Karpas-422 (cell line): Measurements from ENCODE around the gene ATOH8. TPM values are rescaled to one million over a fixed set of nuclear protein-coding genes. Genes with fewer than 3 reads are reported as not detected.

Experiments
- DNase-seq: peaks from one replicate; pipeline ENCODE4 v3.0.0-alpha.2; 2015
- H2AFZ ChIP-seq: fragments of 200-600 bp; sonication (generic); 2 replicates; pipeline ENCODE4 v1.6.1; 2014; ENCODE audit warnings: antibody characterized with exemption, low read length, mixed read lengths
- H3K27ac ChIP-seq: fragments of 200-600 bp; sonication (generic); 2 replicates; pipeline ENCODE4 v1.5.1; 2014; ENCODE audit warnings: mild to moderate bottlenecking, low read length, moderate library complexity
- H3K27me3 ChIP-seq: fragments of 200-600 bp; sonication (generic); 2 replicates; pipeline ENCODE4 v1.6.1; 2014; ENCODE audit warnings: low read length, mixed read lengths
- H3K36me3 ChIP-seq: fragments of 200-600 bp; sonication (generic); 2 replicates; pipeline ENCODE4 v1.6.1; 2014; ENCODE audit warnings: low read length, mixed read lengths; ENCODE audit not compliant: insufficient read depth
- H3K4me1 ChIP-seq: fragments of 200-600 bp; sonication (generic); 2 replicates; pipeline ENCODE4 v1.6.1; 2014; ENCODE audit warnings: mild to moderate bottlenecking, low read length, mixed read lengths
- H3K4me2 ChIP-seq: fragments of 200-600 bp; sonication (generic); 2 replicates; pipeline ENCODE4 v1.6.1; 2014; ENCODE audit warnings: low read length, low read depth, mild to moderate bottlenecking; ENCODE audit not compliant: poor library complexity, severe bottlenecking
- H3K4me3 ChIP-seq: fragments of 200-600 bp; sonication (generic); 2 replicates; pipeline ENCODE4 v1.5.1; 2014; ENCODE audit warnings: mild to moderate bottlenecking, antibody characterized with exemption, low read length, mixed read lengths
- H3K79me2 ChIP-seq: fragments of 200-600 bp; sonication (generic); 2 replicates; pipeline ENCODE4 v1.6.1; 2014; ENCODE audit warnings: mild to moderate bottlenecking, low read length, mixed read lengths
- H3K9ac ChIP-seq: fragments of 200-600 bp; sonication (generic); 2 replicates; pipeline ENCODE4 v1.6.0; 2014; ENCODE audit warnings: low read length
- H3K9me2 ChIP-seq: fragments of 200-600 bp; sonication (generic), shearing (Covaris generic); replicated peaks from 2 replicates; pipeline ENCODE4 v1.6.0; 2014; ENCODE audit warnings: mild to moderate bottlenecking, low read length, moderate library complexity; ENCODE audit not compliant: insufficient read depth
- H3K9me3 ChIP-seq: fragments of 300-700, 200-600 bp; sonication (generic); 2 replicates; pipeline ENCODE4 v1.6.1; 2014; ENCODE audit warnings: low read length, mixed read lengths
- H4K20me1 ChIP-seq: fragments of 200-600 bp; sonication (generic); 2 replicates; pipeline ENCODE4 v1.6.1; 2014; ENCODE audit warnings: mild to moderate bottlenecking, antibody characterized with exemption, low read length, low read depth; ENCODE audit not compliant: insufficient read depth
- total RNA-seq: library from RNA; depleted of rRNA; stranded (reverse); fragments of >200 nt; shearing (Covaris generic); gene quantifications from 2 replicates; pipeline ENCODE4 v1.2.3, GENCODE V29; 2014; ENCODE audit warnings: low replicate concordance

ATOH8 gene
- total RNA-seq, 1 experiment from 2014 or later: not detected

DNA sequence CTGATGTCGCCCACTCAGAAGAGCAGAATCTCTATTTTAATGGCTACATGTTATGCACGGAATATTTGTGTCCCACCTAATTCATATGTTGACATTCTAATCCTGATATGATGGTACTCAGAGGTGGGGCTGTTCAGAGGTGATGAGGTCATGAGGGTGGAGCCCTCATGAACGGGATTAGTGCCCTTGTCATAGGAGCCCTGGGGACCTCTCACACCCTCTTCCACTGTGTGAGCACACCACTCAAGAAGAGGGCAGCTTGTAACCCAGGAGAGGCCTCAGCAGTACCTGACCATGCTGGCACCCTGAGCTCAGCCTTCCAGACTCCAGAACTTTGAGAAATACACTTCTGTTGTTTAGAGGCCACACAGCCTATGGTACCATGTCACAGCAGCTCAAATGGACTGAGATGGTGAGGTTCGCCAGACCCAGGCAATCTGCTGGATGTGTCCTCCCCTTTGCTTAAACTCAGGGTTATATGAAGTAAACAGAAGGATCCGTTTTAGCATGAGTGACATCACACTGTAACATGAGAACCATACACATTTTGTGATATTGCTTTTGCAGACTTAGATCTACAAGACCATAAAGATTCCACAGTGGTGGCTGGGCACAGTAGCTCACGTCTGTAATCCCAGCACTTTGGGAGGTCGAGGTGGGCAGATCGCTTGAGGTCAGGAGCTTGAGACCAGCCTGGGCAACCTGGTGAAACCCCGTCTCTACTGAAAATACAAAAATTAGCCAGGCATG, 48.7 kb downstream of the ATOH8 start:
- Histone ChIP-seq H4K20me1 (no peaks in the 10 kb centered on the region), H3K9me3 (no peaks in the 10 kb centered on the region; the same call in 1 of the 2 replicates), H3K9ac (no peak overlapping the region), H3K79me2 (no peaks in the 10 kb centered on the region), H2AFZ (no peak overlapping the region), H3K27ac (no peak overlapping the region), H3K27me3 (no peaks in the 10 kb centered on the region), H3K36me3 (no peaks in the 10 kb centered on the region), H3K9me2 (no peaks in the 10 kb centered on the region), H3K4me1 (no peaks in the 10 kb centered on the region), H3K4me2 (no peak overlapping the region), H3K4me3 (no peak overlapping the region)
- no peak for DNase-seq

- Histone ChIP-seq H3K9ac (no peak overlapping the region), H2AFZ (no peak overlapping the region), H3K4me3 (no peak overlapping the region), H3K27me3 (no peaks in the 10 kb centered on the region), H3K9me2 (no peaks in the 10 kb centered on the region), H3K4me2 (no peak overlapping the region), H3K79me2 (no peaks in the 10 kb centered on the region), H3K9me3 (no peaks in the 10 kb centered on the region; the same call in 1 of the 2 replicates), H3K4me1 (no peaks in the 10 kb centered on the region), H3K27ac (no peak overlapping the region), H4K20me1 (no peaks in the 10 kb centered on the region), H3K36me3 (no peaks in the 10 kb centered on the region)
- DNase-seq: no peak
Measured at GRCh38 chr2:85803704-85804425, 50.1 kb downstream of the ATOH8 start.

DNA sequence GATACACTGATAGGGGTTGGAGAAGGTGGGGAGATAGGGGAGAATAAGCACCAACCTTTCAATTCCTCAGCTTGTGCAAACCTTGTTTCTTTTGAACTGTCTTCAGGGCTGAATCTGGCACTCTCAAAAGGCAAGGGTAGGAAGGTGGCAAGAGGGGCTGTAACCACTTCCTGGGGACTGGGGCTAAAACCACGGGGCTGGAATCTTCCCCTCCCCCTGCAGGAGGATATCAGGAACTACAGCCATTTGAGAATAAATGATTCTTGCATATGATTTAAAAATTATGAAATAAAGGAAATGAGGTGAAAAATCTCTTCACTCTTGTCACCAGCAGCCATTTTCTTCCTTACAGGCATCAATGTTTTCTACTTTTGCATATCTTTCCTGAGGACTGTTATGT, 50.8 kb downstream of the ATOH8 start:
- H2AFZ ChIP-seq: no peak overlapping the region
- no peaks in the 10 kb centered on the region for H3K36me3 ChIP-seq
- H3K27ac ChIP-seq: no peak overlapping the region
- no peaks in the 10 kb centered on the region for H3K79me2 ChIP-seq
- H3K9me2 ChIP-seq: no peaks in the 10 kb centered on the region
- no peaks in the 10 kb centered on the region for H3K4me1 ChIP-seq
- H3K27me3 ChIP-seq: no peaks in the 10 kb centered on the region
- H3K4me3 ChIP-seq: no peak overlapping the region
- no peak overlapping the region for H3K4me2 ChIP-seq
- peak; percentile 73 for DNase-seq
- H3K9me3 ChIP-seq: no peaks in the 10 kb centered on the region; the same call in 1 of the 2 replicates
- H3K9ac ChIP-seq: no peak overlapping the region
- H4K20me1 ChIP-seq: no peaks in the 10 kb centered on the region

DNA sequence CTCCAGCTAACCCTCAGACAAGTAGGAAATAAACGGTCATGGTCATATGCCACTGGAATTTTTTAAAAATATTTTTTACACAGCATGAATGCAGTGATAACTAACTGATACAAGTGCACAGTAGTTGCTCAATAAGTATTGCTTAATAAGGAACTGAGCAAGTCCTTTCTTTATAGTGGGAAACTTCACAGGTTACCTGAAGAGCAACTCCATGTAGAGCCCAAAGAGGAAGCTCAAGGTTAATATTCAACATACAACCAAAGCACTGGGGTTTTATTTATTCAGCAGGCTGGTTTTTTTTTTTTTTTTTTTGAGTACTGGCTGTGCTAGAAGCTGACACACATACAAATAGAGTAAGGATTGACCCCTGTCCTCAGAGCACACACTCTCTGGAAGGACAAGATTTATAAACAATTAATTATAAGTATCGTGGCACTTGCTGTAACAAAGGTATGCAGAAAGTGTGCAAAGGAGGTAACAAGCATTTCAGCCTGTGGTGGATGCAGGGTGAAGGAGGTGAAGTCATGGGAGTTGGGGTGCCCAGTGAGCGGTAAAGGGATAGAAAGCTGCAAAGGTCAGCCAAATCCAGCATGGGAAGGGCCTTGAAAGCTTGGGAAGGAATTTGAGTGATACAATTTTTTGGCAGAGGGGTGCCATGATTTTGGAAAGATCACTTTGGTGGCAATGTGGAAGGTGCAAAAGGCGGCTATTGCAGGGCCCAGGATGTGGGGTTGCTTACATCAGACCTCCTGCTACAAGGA, 52.7 kb downstream of the ATOH8 start:
- H3K27me3 ChIP-seq: no peaks in the 10 kb centered on the region
- no peak overlapping the region for H2AFZ ChIP-seq
- DNase-seq: no peak
- H3K9ac ChIP-seq: no peak overlapping the region
- no peaks in the 10 kb centered on the region for H3K36me3 ChIP-seq
- H3K79me2 ChIP-seq: no peaks in the 10 kb centered on the region
- H3K4me3 ChIP-seq: no peak overlapping the region
- no peak overlapping the region for H3K27ac ChIP-seq
- H3K9me2 ChIP-seq: no peaks in the 10 kb centered on the region
- no peaks in the 10 kb centered on the region for H3K4me1 ChIP-seq
- H3K9me3 ChIP-seq: no peaks in the 10 kb centered on the region
- H3K4me2 ChIP-seq: no peak overlapping the region
- H4K20me1 ChIP-seq: no peaks in the 10 kb centered on the region

DNA sequence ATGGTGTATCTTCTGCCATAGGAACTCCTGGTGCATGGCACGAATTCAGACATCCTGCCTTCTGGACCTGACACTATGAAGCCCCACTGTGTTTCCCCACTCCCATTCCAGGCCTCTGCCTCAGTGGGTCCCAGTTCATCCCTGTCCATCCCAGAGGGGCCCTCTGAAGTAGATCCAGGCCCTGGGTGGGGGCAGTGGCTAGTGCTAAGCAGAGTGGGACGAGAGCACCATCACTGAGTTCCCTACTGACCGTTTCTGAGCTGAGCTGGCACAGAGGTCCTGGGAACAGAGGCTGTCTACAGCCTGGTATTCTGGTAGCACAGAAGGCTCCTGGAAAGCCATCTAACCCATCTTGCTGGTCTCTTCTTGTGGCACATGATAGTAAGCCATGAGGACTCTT, 54.0 kb downstream of the ATOH8 start:
- Histone ChIP-seq H4K20me1 (no peaks in the 10 kb centered on the region), H3K4me3 (no peak overlapping the region), H3K9ac (no peak overlapping the region), H3K9me2 (no peaks in the 10 kb centered on the region), H3K4me1 (no peaks in the 10 kb centered on the region), H3K36me3 (no peaks in the 10 kb centered on the region), H3K27me3 (no peaks in the 10 kb centered on the region), H3K4me2 (no peak overlapping the region), H3K9me3 (no peaks in the 10 kb centered on the region), H3K79me2 (no peaks in the 10 kb centered on the region), H3K27ac (no peak overlapping the region), H2AFZ (no peak overlapping the region)
- no peak for DNase-seq

DNA sequence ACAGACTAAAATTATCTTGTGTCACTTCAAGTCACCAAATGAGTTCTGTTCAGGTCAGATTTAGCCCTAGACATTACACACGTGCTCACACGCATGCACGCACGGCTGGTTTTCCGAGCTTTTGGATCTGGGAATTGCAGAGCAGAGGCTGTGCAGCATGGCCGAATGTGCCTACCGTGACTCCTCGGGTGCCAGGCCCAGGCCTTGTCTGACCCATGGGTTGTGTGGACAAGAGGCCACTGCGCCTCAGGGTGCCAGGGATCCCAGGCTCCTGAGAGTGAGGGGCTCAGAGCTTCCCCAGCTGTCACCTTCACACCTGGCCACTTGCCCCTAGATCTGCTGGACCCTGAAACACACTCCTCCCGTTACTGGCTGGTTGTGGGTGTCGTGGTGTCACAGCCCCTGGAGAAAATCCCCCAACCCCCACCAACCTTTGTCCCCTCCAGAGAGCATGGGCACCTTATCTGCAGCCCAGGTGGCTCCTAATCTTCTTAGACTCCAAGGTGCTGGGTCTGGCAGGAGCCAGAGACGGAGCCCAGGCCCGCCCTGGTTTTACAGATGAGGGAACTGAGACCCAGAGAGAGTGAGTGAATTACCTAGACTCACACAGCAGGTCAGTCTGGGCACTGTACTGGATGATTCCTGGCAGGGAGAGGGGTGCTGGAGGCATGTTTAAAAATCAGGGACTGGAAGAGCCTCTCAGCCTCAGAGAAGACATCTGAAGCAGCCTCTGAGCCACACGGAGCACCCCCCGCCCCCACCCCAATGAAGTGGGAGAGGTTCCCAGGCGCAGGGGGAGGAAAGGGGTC, 56.8 kb downstream of the ATOH8 start:
- H2AFZ ChIP-seq: no peak overlapping the region

GRCh38 chr2:85811180-85812093, 57.6 kb downstream of the ATOH8 start:
- Histone ChIP-seq H2AFZ (no peak overlapping the region), H3K4me2 (no peak overlapping the region), H3K36me3 (no peaks in the 10 kb centered on the region), H3K4me1 (peaks cover 4% of the 10 kb centered on the region; the same call in 1 of the 2 replicates), H3K4me3 (no peak overlapping the region), H3K27me3 (no peaks in the 10 kb centered on the region), H3K79me2 (no peaks in the 10 kb centered on the region), H3K9me3 (no peaks in the 10 kb centered on the region), H4K20me1 (peaks cover 4% of the 10 kb centered on the region; the same call in 1 of the 2 replicates), H3K27ac (no peak overlapping the region), H3K9me2 (no peaks in the 10 kb centered on the region), H3K9ac (no peak overlapping the region)
- DNase-seq: no peak

More for the DNA sequence above, 56.8 kb downstream of the ATOH8 start:
- Histone ChIP-seq H3K27me3 (no peaks in the 10 kb centered on the region), H3K27ac (no peak overlapping the region), H3K9me3 (no peaks in the 10 kb centered on the region), H3K79me2 (no peaks in the 10 kb centered on the region), H3K4me2 (no peak overlapping the region), H3K36me3 (no peaks in the 10 kb centered on the region), H3K9me2 (no peaks in the 10 kb centered on the region), H3K4me3 (no peak overlapping the region), H4K20me1 (peaks cover 4% of the 10 kb centered on the region; the same call in 1 of the 2 replicates), H3K4me1 (peaks cover 4% of the 10 kb centered on the region; the same call in 1 of the 2 replicates), H3K9ac (no peak overlapping the region)
- DNase-seq: no peak
